ENCODE results near the gene PEX7. TPM values are rescaled to one million over a fixed set of nuclear protein-coding genes. Genes with fewer than 3 reads are reported as not detected.
"Not testable (repeated sequence)": the region's sequence is repeated elsewhere in the genome, so short reads cannot be mapped to it uniquely, and the experiment has no call there.

The PEX7 gene
- polyA plus RNA-seq, 4 donors, result 12.3 to 17.0 (median 14.7) TPM

DNA sequence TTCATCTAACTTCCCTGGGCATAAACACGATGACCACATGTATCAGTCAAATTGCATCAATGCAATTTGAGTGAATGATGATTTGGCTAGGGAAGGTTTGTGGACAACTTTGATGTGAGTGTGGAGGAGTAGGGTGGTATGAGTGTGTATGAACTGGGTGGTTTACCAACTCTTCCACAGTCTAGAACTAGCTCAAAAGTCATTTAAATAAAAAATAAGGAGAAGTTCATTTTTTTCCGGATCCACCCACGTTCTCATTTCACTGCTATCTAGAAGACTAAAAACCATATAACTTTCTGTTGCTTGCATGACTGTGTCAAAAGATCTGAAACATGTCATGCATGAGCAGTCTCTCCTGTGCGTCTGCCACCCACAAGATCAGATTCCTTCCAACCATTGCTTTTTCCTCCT, 123.3 kb downstream of the PEX7 start:
- no peak for DNase-seq (ENCODE audit: low read depth in 4 of 4, low spot score in 3 of 4)

DNA sequence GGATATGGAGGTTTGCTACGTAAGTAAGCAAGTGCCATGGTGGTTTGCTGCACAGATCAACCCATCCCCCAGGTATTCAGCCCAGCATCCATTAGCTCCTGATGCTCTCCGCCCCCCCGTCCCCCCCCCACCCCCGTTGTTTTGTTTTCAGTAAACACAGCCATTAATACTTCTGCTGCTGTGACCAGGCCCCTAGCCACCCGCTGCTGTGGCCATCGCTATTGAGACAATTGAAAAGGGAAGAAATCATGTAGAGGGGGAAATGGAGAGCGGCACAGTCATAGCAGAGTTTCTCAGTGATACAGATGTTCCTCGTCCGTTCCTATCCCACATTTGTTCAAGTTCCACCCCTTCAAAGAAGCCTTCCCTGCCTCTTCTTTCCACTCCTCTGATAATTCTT, 124.6 kb downstream of the PEX7 start:
- no peak for DNase-seq (ENCODE audit: low read depth in 4 of 4, low spot score in 3 of 4)

DNA sequence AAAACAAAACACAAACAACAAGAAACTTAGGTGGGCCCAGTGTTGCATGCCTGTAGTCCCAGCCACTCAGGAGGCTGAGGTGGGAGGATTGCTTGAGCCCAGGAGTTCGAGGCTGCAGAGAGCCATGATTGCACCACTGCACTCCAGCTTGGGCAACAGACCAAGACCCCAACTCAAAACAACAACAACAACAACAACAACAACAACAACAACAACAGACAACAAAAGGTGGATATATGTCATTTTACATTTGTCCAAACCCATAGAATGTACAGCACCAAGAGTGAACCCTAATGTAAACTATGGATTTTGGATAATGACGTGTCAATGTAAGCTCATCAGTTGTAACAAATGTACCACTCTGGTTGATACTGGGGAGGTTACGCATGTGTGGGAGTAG, 127.6 kb downstream of the PEX7 start:
- not testable (repeated sequence) for DNase-seq (ENCODE audit: low read depth in 4 of 4, low spot score in 3 of 4)

DNA sequence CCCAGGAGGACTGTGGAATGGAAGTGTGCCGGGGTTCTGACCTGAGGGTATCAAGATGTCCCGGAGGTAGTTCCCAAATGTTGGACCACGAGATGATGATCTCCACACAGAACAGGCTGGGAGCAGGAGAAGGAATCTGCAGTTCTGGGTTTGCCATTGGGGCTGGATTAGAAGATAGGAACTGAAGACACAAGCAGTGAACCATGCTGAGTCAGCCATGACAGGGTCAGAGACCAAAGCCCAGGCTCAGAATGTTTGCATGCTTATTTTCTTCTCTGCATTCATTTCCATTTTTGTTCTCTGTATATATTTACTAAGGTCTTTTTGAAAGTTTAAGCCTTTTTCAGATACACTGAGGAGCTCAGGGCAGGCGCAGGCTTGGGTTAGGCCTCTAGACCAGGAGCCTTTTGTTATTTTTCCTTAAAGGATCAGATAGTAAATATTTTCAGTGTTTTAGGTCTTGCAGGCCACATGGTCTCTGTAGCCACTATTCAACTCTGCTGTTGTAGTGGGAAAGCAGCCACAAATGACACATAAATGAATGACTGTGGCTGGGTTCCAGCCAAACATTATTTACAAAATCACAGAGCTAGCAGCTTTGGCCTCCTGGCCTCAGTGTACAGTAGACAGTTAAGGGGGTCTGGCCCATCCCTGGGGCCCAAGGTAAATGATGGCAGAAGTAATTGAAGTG, 128.2 kb downstream of the PEX7 start:
- DNase-seq (ENCODE audit: low read depth in 4 of 4, low spot score in 3 of 4), result no peak

DNA sequence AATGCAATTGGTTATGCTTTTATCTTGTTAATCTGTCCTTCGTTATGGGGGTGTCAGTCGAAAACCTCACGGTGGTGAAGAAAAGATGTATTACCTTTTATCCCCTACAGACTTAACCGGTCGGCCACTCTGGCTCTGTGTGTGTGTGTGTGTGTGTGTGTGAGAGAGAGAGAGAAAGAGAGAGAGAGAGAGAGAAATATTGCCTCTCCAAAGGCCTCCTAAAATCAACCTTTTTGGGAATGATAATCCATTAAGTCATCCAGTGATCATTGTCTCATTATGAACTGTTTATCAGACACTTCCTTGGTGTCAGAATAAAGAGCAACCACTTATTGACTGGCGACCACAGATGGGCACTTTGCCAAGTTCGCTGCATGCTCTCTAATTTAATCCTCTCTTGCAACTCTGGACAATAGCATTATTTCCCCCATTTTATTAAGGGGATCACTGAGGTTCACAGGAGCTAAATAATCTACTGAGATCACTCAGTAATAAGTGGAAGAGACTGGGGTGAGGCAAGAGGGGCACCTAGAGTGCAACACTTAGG, 130.4 kb downstream of the PEX7 start:
- no peak for DNase-seq (ENCODE audit: low read depth in 4 of 4, low spot score in 3 of 4)

DNA sequence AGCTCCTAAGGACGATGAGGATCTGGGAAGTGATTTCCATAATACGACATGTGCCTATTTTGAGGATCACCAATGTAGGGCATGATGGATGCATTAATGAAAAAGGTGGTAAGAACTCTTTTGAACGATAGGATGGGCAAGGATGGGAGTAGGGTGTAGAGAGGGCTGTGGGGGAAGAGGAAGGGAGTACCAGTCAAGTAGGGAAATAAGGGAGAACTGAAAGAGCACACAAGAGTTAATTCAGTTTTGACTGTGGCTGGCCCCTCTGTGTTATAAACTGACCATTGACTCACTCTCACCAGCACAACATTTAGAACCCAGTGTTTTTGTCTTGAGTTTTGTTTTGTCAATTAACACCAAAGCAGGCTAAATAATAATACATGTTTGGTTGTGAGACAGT, 132.7 kb downstream of the PEX7 start:
- DNase-seq (ENCODE audit: low read depth in 4 of 4, low spot score in 3 of 4), result no peak

DNA sequence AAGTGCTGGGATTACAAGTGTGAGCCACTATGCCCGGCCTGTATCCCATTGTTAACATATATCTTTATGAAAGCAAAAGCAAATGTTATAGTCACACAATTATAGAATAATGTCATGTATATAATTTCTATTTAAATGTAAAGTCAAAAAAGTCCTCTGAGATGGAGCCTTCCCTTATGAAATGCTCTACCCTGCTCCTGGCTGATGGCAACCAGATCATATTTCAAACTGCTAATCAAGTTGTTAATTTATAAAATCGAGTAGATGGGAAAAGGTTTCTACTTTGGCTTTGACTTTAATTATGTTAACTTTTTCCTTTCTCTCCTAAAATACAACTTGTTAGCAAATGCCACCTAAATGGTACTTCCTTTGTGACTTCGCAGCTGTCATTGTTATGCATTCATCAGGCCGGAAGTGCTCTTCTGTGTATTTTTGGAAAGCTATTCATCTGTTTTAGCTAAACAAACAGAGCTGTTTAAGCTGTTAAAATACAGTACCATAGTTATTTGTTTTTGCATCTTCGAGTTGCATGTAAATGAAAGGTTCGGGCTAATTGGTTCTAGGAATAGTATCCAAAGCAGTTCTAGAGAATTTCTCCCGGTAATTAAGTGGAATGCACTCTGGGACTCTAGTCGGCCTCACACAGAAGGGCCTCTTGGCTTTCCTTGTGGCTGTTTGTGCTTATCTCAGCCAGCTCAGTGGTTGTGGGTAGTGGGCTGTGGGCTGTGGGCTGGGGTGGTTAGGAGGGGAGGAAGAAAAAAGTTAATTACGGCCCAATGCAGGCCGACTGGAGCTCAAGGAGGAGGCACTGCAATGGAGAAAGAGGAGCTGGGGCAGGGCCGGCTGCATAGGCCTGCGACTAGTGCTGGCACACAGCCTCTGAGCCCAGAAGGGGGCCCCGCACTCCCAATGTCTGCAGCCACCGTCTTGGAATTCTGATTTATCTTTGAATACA, 134.5 kb downstream of the PEX7 start:
- no peak for DNase-seq (ENCODE audit: low read depth in 4 of 4, low spot score in 3 of 4)

DNA sequence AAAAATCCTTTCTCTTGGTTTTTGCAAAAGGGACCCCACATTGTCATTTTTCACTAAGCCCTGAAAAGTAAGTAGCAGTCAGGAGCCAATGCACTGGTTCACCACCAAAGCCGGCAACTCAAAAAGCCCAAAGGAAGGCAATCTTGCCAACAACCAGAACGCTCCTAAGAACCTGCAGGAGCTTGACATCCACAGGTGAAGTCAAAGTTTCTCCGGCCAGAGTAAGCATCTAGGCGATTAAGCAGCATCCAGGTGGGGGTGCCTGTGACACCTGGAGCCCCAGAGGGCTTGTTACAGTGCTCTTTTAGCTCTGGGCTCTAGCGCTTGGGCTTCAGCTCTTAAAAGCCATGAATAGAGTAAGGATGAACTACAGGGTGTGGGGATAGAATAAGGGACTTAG, 135.8 kb downstream of the PEX7 start:
- no peak for DNase-seq (ENCODE audit: low read depth in 4 of 4, low spot score in 3 of 4)

DNA sequence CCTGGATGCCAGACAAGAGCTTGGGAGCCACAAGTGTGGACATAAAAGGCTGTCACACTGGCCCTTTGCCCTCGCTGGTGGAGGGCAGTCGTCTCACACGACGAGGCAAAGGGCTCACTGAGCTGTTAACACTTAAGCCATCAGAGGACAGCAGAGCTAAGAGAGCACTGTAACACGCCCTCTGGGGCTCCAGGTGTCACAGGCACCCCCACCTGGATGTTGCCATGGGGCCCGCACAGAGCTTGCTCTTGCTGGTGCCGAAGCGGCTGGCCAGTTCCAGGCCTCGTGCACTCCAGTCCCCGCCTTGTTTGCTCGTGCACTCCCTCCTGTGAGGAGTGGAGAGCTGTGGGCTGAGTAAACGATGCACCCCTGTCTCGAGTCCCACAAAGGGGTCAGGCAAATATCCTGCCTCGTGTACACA, 137.1 kb downstream of the PEX7 start:
- no peak for DNase-seq (ENCODE audit: low read depth in 4 of 4, low spot score in 3 of 4)

DNA sequence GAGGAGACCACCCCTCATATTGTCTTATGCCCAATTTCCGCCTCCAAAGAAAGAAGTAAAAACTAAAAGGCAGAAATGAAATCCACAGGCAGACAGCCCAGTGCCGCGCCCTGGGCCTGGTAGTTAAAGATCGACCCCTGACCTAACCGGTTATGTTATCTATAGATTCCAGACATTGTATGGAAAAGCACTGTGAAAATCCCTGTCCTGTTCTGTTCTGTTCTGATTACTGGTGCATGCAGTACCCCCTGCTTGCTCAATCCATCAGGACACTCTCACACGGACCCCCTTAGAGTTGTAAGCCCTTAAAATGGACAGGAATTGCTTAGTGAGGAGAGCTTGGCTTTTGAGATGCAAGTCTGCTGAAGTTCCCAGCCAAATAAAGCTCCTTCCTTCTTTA, 137.5 kb downstream of the PEX7 start:
- DNase-seq (ENCODE audit: low read depth in 4 of 4, low spot score in 3 of 4), result not testable (repeated sequence)

DNA sequence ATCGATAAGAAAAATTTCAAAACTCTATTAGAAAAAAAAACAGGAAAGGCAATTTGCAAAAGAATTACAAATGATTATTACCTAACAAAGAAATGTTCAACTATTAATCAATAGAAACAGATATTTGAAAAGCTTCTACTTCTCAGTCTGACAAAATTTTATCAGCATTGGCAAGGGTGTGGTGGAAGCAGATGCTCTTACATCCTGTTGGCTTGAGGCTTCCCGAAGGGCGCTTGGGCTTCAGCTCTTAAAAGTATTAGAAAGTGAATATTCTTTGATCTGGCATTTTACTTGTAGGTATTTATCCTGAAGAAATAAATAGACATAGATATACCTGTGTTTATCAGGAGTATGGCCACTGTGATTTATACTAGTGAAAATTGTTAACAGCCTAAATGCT, 138.4 kb downstream of the PEX7 start:
- DNase-seq (ENCODE audit: low read depth in 4 of 4, low spot score in 3 of 4), result no peak

DNA sequence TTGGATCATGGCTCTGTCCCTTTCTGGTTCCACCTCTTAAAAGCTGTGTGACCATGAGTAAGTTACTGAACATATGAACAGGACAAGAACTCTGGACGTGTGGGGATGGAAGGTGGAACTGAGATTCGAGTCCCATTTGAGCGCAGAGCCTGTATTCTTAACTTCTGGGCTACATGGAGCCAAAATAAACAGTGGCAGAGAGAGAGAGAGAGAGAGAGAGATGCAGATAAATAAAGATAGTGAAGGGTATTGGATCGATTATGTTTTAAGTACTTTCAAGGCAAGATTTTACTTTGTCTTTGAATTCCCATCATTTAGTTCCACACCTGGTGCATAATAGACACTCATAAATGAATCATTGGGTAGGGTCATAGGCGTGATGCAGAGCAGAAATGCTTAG, 139.5 kb downstream of the PEX7 start:
- no peak for DNase-seq (ENCODE audit: low read depth in 4 of 4, low spot score in 3 of 4)

DNA sequence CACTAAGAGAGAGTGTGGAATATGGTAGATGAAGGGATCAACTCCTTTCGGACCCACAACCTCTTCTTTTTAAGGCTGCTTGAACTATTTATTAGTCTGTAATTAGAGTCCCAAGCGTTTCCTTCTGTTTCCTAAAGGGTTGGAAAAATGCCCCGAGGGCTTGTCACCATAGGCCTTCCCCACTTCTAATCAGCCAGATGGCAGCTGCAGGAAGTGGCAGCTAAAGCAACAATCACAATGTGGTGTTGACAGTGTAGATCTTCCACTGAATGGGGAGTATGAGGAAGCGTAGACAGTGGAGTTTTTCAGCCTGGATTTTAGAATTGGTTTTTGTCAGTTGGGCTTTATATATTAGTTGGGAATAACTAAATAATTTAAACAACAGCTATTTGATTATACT, 140.3 kb downstream of the PEX7 start:
- DNase-seq (ENCODE audit: low read depth in 4 of 4, low spot score in 3 of 4), result no peak

DNA sequence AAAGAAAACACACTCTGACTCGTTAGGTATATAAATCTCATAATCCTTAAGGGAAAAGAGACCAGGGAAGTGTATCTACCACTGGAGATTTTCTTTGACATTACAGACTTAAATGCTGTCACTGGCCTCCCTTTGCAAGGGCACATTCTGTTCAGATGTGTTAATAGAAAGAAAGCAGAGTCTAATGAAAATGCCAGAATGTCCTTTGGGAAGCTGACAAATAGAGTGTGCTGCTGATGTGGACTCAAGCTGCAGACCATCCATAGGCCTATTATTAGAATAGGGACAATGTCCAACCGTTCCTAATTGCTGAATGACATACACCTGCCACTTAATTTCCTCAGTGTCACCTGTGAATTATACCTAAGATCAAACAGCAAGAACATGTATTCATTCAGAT, 140.9 kb downstream of the PEX7 start:
- no peak for DNase-seq (ENCODE audit: low read depth in 4 of 4, low spot score in 3 of 4)

Other genes with a start within 250 kb of the PEX7 start
- gene MAP3K5, start 30.1 kb upstream of the PEX7 start, polyA plus RNA-seq (ENCODE audit: insufficient read length in 4 of 4), result 1 to 10 TPM; 6.0 to 8.7 (median 6.8) TPM
- gene SLC35D3, start 99.7 kb downstream of the PEX7 start, polyA plus RNA-seq (ENCODE audit: insufficient read length in 4 of 4), result under 1 TPM; 0.10 to 0.20 (median 0.13) TPM
- 1 to 10 TPM in 3 of 4 donors, under 1 TPM in 1; 0.98 to 1.5 (median 1.4) TPM for gene IL20RA, start 222.4 kb downstream of the PEX7 start, polyA plus RNA-seq (ENCODE audit: insufficient read length in 4 of 4)

Measured in right renal pelvis (tissue), 4 donors.